ENCODE results near the gene MNAT1.

The MNAT1 gene

DNA sequence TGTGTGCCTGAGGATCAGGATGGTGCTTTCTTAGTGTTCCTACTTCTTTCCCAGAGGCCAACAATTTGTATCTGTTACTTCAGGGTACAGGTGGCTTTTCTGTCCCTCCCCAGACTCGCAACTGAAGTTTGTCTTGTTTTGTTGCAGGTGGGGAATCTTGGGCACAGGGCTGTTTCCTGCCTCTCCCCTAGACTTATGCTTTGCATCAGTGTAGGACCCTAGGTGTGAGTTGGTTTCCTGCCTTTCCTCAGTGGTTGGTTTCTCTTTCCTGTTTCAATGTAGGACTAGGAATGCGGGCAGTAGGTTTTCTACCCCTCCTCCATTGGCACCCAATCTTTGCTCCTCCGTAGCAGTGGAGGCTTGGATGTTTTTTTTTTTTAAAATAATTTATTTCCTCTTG, 159.3 kb downstream of the MNAT1 start:
- Histone ChIP-seq H3K4me1 (ENCODE audit: control insufficient read depth, low read length) (peaks cover 18% of the 10 kb centered on the region), H3K4me3 (ENCODE audit: low read length) (no peak overlapping the region), H3K27me3 (ENCODE audit: control insufficient read depth, low read length) (no peaks in the 10 kb centered on the region), H3K9me2 (replicated peaks; ENCODE audit: control insufficient read depth, low read length) (no peaks in the 10 kb centered on the region), H3K9me3 (ENCODE audit: control insufficient read depth, insufficient read depth, low read length) (no peaks in the 10 kb centered on the region), H3K36me3 (ENCODE audit: control insufficient read depth, low read length) (no peaks in the 10 kb centered on the region), H3F3A (ENCODE audit: control insufficient read depth, insufficient read depth) (no peaks in the 10 kb centered on the region), H4K20me1 (ENCODE audit: control insufficient read depth, insufficient read depth, low read depth, low read length) (no peaks in the 10 kb centered on the region), H3K79me2 (ENCODE audit: control insufficient read depth, low read length) (peaks cover 5% of the 10 kb centered on the region), H3K27ac (ENCODE audit: low read depth, low read length) (no peak overlapping the region), H3K4me2 (ENCODE audit: low read length) (no peak overlapping the region)
- TF ChIP-seq, protein P1, sequence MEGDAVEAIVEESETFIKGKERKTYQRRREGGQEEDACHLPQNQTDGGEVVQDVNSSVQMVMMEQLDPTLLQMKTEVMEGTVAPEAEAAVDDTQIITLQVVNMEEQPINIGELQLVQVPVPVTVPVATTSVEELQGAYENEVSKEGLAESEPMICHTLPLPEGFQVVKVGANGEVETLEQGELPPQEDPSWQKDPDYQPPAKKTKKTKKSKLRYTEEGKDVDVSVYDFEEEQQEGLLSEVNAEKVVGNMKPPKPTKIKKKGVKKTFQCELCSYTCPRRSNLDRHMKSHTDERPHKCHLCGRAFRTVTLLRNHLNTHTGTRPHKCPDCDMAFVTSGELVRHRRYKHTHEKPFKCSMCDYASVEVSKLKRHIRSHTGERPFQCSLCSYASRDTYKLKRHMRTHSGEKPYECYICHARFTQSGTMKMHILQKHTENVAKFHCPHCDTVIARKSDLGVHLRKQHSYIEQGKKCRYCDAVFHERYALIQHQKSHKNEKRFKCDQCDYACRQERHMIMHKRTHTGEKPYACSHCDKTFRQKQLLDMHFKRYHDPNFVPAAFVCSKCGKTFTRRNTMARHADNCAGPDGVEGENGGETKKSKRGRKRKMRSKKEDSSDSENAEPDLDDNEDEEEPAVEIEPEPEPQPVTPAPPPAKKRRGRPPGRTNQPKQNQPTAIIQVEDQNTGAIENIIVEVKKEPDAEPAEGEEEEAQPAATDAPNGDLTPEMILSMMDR (IDR thresholded peaks at IDR 0.05; ENCODE audit: low read depth, low read length, poor library complexity, severe bottlenecking): no peak
- TF ChIP-seq EZH2phosphoT487 (IDR thresholded peaks at IDR 0.05; ENCODE audit: borderline replicate concordance, low read length): no peak

DNA sequence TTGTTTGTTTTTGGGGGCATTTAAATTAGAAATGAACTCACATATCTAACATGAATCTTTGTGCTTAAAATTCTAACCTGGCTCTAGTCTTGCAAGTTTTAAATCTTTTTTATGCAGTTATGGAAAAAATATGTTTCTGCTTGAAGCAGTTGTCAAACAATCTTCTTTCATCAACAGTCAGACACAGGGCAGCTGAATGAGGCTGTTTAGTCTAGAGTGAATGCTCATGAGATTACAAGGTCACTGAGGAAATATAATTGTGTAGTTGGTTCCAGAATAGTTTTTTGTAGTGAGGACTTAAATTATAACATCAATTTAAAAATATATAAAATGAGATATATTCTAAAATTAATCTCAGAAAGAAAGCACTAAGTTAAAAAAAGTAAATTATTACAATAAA, 169.8 kb downstream of the MNAT1 start:
- Histone ChIP-seq H3K4me1 (ENCODE audit: control insufficient read depth, low read length) (peaks cover 7% of the 10 kb centered on the region), H3K4me2 (ENCODE audit: low read length) (no peak overlapping the region), H3K9me2 (replicated peaks; ENCODE audit: control insufficient read depth, low read length) (no peaks in the 10 kb centered on the region), H4K20me1 (ENCODE audit: control insufficient read depth, insufficient read depth, low read depth, low read length) (no peaks in the 10 kb centered on the region), H3K27ac (ENCODE audit: low read depth, low read length) (no peak overlapping the region), H3K79me2 (ENCODE audit: control insufficient read depth, low read length) (no peaks in the 10 kb centered on the region), H3K9me3 (ENCODE audit: control insufficient read depth, insufficient read depth, low read length) (no peaks in the 10 kb centered on the region), H3F3A (ENCODE audit: control insufficient read depth, insufficient read depth) (no peaks in the 10 kb centered on the region), H3K4me3 (ENCODE audit: low read length) (no peak overlapping the region), H3K27me3 (ENCODE audit: control insufficient read depth, low read length) (no peaks in the 10 kb centered on the region), H3K36me3 (ENCODE audit: control insufficient read depth, low read length) (no peaks in the 10 kb centered on the region)
- TF ChIP-seq EZH2phosphoT487 (IDR thresholded peaks at IDR 0.05; ENCODE audit: borderline replicate concordance, low read length): no peak
- TF ChIP-seq, protein P1 (IDR thresholded peaks at IDR 0.05; ENCODE audit: low read depth, low read length, poor library complexity, severe bottlenecking): no peak

DNA sequence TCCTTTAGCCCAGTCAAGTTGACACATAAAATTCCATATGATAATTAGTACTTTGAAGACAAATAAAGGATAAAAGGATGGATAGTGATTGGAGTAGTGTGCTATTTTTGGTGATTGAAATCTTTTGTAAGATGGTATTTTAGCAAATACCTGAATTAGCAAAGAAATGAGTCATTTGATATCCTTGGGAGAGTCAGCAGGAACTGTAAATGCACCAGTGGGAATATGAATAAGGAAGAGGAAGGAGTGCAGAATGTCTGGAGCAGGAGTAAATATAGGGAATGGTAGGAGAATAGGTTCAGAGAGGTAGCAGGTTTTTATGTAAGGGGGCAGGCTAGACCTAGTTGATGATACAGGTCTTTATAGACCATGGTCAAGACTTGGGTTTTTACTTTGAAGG, 171.4 kb downstream of the MNAT1 start:
- no peaks in the 10 kb centered on the region for H3F3A ChIP-seq (ENCODE audit: control insufficient read depth, insufficient read depth)
- H3K27ac ChIP-seq (ENCODE audit: low read depth, low read length): no peak overlapping the region
- no peaks in the 10 kb centered on the region for H3K79me2 ChIP-seq (ENCODE audit: control insufficient read depth, low read length)

More for the DNA sequence above, 171.4 kb downstream of the MNAT1 start:
- Histone ChIP-seq H3K27me3 (ENCODE audit: control insufficient read depth, low read length) (no peaks in the 10 kb centered on the region), H3K4me3 (ENCODE audit: low read length) (no peak overlapping the region), H3K36me3 (ENCODE audit: control insufficient read depth, low read length) (no peaks in the 10 kb centered on the region), H4K20me1 (ENCODE audit: control insufficient read depth, insufficient read depth, low read depth, low read length) (no peaks in the 10 kb centered on the region), H3K9me2 (replicated peaks; ENCODE audit: control insufficient read depth, low read length) (no peaks in the 10 kb centered on the region), H3K9me3 (ENCODE audit: control insufficient read depth, insufficient read depth, low read length) (no peaks in the 10 kb centered on the region), H3K4me2 (ENCODE audit: low read length) (no peak overlapping the region), H3K4me1 (ENCODE audit: control insufficient read depth, low read length) (peaks cover 7% of the 10 kb centered on the region)
- no peak for TF ChIP-seq EZH2phosphoT487 (IDR thresholded peaks at IDR 0.05; ENCODE audit: borderline replicate concordance, low read length)
- TF ChIP-seq, protein P1 (IDR thresholded peaks at IDR 0.05; ENCODE audit: low read depth, low read length, poor library complexity, severe bottlenecking): no peak
